IPS DF 6.9 (cell line): ENCODE measurements around the gene FGF13.

Source experiments
- DNase-seq: peaks from one replicate; pipeline ENCODE4 v3.0.0-alpha.2; 2013; ENCODE audit warnings: low read depth, low spot score
- H3K27ac ChIP-seq: one replicate; pipeline ENCODE4 v1.5.1; 2013; ENCODE audit warnings: low read length, control low read depth
- H3K27me3 ChIP-seq: 2 replicates; pipeline ENCODE4 v1.6.1; 2013; ENCODE audit warnings: mild to moderate bottlenecking, low read length; ENCODE audit not compliant: control insufficient read depth, insufficient read depth
- H3K36me3 ChIP-seq: 2 replicates; pipeline ENCODE4 v1.6.1; 2013; ENCODE audit warnings: low read length; ENCODE audit not compliant: control insufficient read depth, insufficient read depth
- H3K4me1 ChIP-seq: 2 replicates; pipeline ENCODE4 v1.6.1; 2013; ENCODE audit warnings: low read length; ENCODE audit not compliant: control insufficient read depth, insufficient read depth
- H3K4me3 ChIP-seq: 2 replicates; pipeline ENCODE4 v1.5.1; 2013; ENCODE audit warnings: mild to moderate bottlenecking, low read length
- H3K9me3 ChIP-seq: 2 replicates; pipeline ENCODE4 v1.6.1; 2013; ENCODE audit warnings: low read length, inconsistent platforms; ENCODE audit not compliant: control insufficient read depth, insufficient read depth
- WGBS: extraction: QIAGEN DNeasy Blood & Tissue Kit; methylation state at CpG from one replicate; pipeline ENCODE4 v1.1.7; 2013; ENCODE audit warnings: mixed read lengths, missing lambda C conversion rate; ENCODE audit not compliant: insufficient read length, insufficient coverage; 5-methylcytosine and 5-hydroxymethylcytosine counted together

Gene FGF13

DNA sequence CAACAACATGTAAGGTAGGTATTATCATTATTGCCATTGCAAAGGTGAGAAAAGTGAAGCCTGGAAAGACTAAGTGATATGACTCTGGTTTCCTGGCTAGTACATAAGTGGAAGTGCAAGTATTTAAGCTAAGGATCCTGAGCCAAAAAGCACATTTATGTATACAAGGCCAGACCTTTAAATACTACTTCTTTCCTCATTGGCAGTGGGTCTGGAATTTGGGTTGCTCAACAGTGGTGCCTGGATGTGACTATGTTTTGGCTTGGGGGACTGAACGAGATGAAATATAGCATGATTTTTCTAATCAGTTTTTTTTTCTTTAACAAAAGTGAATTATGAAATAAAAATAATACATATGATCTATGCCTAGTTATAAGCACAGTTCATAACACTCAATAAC is 7.4 kb upstream of the FGF13 start:
- Histone ChIP-seq H3K4me3 (no peak overlapping the region), H3K27ac (no peak overlapping the region), H3K4me1 (no peaks in the 10 kb centered on the region), H3K36me3 (no peaks in the 10 kb centered on the region), H3K9me3 (no peaks in the 10 kb centered on the region), H3K27me3 (no peaks in the 10 kb centered on the region)
- DNase-seq, result no peak
- no CpG with 5 or more reads among the region's 1 CpG for WGBS

DNA sequence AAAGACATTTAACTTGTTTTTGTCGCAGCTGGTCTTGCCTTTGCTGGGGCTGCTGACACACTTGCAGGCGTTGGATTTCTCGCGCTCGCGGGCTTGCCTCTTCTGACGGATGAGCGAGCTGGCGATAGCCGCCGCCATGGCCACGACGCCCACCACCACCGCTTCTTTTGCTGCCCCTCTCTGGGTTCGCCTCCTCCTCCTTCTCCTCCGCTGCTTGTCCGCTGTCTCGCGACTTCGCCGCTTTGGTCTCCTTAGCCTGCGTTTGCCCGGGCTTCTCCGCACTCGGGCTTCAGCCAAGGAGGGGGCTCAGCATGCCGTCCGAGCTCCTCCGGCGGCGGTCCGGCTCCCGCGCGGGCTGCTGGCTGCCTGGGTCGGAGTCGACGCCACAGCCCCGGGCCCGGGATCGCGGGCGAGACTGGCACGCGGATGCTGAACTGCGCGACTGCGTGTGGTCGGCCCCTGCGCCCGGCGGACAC is 613 bp downstream of the FGF13 start:
- no peaks in the 10 kb centered on the region for H3K4me1 ChIP-seq
- no peak overlapping the region for H3K27ac ChIP-seq
- no peak for DNase-seq
- WGBS, result no CpG with 5 or more reads among the region's 51 CpGs
- no peaks in the 10 kb centered on the region for H3K27me3 ChIP-seq
- H3K9me3 ChIP-seq, result no peaks in the 10 kb centered on the region
- peak overlapping the region; percentile 71; the same call in 1 of the 2 replicates for H3K4me3 ChIP-seq
- H3K36me3 ChIP-seq, result no peaks in the 10 kb centered on the region

GRCh38 chrX:138709886-138710791 is 1.4 kb downstream of the FGF13 start:
- no peaks in the 10 kb centered on the region for H3K36me3 ChIP-seq
- H3K9me3 ChIP-seq, result no peaks in the 10 kb centered on the region
- H3K27me3 ChIP-seq, result no peaks in the 10 kb centered on the region
- no peak overlapping the region for H3K27ac ChIP-seq
- no peak for DNase-seq
- WGBS, result no CpG with 5 or more reads among the region's 25 CpGs
- no peaks in the 10 kb centered on the region for H3K4me1 ChIP-seq
- H3K4me3 ChIP-seq, result peak overlapping the region; percentile 71; the same call in 1 of the 2 replicates

DNA sequence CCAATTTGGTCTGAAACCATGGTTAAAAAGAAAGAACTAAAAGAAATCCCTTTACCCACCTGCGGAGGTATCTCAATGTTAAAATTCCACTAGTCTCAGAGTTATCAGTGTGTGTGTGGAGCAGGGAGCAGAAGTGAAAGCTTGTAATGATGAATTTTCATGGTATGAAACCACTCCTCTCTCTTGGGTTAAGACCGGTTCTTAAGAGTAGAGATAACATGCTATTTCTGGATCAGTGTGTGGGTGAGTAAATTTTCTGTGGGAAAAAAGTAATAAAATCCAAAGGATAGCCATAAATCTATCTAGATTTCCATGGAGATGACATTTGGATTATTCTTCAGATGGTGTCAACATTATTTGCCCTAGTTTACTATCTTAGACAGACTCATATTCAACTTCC is 3.2 kb downstream of the FGF13 start:
- no peaks in the 10 kb centered on the region for H3K9me3 ChIP-seq
- no peak for DNase-seq
- no peaks in the 10 kb centered on the region for H3K36me3 ChIP-seq
- no peak overlapping the region for H3K27ac ChIP-seq
- no peaks in the 10 kb centered on the region for H3K4me1 ChIP-seq
- H3K4me3 ChIP-seq, result no peak overlapping the region
- no peaks in the 10 kb centered on the region for H3K27me3 ChIP-seq
- no CpG with 5 or more reads among the region's 2 CpGs for WGBS

DNA sequence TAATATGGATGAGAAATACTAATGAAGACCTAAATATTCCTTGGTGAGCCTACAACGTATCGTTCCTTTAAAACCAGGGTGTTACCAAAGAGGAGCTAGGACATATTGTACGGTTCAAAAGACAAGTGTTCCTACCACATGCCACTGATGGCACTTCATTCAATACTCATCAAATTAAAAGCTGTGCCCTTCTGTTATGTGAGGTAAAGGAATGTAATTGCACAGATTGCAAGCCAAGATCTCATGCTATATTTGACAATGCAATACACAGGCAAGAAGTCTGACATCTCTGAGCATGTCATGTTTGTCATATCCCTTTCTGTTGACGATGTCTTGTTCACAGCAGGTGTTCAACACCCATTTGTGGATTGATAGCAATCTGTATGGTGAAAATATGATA is 6.9 kb downstream of the FGF13 start:
- no peak for DNase-seq
- no peaks in the 10 kb centered on the region for H3K36me3 ChIP-seq

GRCh38 chrX:138704101-138704500 is 7.4 kb downstream of the FGF13 start:
- DNase-seq, result no peak
- H3K27ac ChIP-seq, result no peak overlapping the region
- no peaks in the 10 kb centered on the region for H3K4me1 ChIP-seq
- no peak overlapping the region for H3K4me3 ChIP-seq
- no peaks in the 10 kb centered on the region for H3K27me3 ChIP-seq
- no peaks in the 10 kb centered on the region for H3K36me3 ChIP-seq
- no CpG with 5 or more reads among the region's 3 CpGs for WGBS
- no peaks in the 10 kb centered on the region for H3K9me3 ChIP-seq

More for the DNA sequence above, 6.9 kb downstream of the FGF13 start:
- Histone ChIP-seq H3K4me3 (no peak overlapping the region), H3K27ac (no peak overlapping the region), H3K4me1 (no peaks in the 10 kb centered on the region), H3K27me3 (no peaks in the 10 kb centered on the region), H3K9me3 (no peaks in the 10 kb centered on the region)
- WGBS, result no CpG with 5 or more reads among the region's 4 CpGs

GRCh38 chrX:138692591-138692990 is 18.9 kb downstream of the FGF13 start:
- H3K27ac ChIP-seq, result no peak overlapping the region
- H3K4me1 ChIP-seq, result no peaks in the 10 kb centered on the region
- no peaks in the 10 kb centered on the region for H3K9me3 ChIP-seq
- H3K4me3 ChIP-seq, result no peak overlapping the region
- no CpG with 5 or more reads among the region's 1 CpG for WGBS
- H3K36me3 ChIP-seq, result no peaks in the 10 kb centered on the region
- no peaks in the 10 kb centered on the region for H3K27me3 ChIP-seq
- no peak for DNase-seq

GRCh38 chrX:138691186-138691585 is 20.3 kb downstream of the FGF13 start:
- Histone ChIP-seq H3K27ac (no peak overlapping the region), H3K4me1 (no peaks in the 10 kb centered on the region), H3K27me3 (no peaks in the 10 kb centered on the region), H3K36me3 (no peaks in the 10 kb centered on the region), H3K4me3 (no peak overlapping the region), H3K9me3 (no peaks in the 10 kb centered on the region)
- no CpG with 5 or more reads among the region's 4 CpGs for WGBS
- DNase-seq, result no peak

DNA sequence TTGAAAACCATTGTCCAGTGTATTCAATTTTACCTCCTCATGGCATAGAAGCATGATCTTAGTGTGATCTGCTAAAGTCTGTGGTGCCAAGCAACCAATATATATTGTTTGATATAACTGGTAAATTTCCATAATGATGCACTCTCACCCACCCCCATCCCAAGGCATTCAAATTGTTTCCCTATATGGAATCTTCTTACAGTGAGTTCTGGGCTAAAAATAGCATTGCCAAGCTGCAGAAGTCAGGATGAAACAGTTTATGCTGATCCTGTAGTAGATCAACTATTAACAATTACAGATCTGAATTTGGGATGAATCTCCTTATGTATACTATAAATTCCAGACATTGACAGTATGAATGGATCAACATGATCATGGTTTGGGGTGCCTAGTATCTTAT is 20.9 kb downstream of the FGF13 start:
- Histone ChIP-seq H3K27me3 (no peaks in the 10 kb centered on the region), H3K9me3 (no peaks in the 10 kb centered on the region), H3K36me3 (no peaks in the 10 kb centered on the region), H3K4me3 (no peak overlapping the region), H3K4me1 (no peaks in the 10 kb centered on the region), H3K27ac (no peak overlapping the region)
- no peak for DNase-seq

GRCh38 chrX:138683600-138683999 is 27.9 kb downstream of the FGF13 start:
- no peak for DNase-seq
- Histone ChIP-seq H3K36me3 (no peaks in the 10 kb centered on the region), H3K4me3 (no peak overlapping the region), H3K27ac (no peak overlapping the region), H3K9me3 (no peaks in the 10 kb centered on the region), H3K4me1 (no peaks in the 10 kb centered on the region), H3K27me3 (no peaks in the 10 kb centered on the region)
- no CpG with 5 or more reads among the region's 4 CpGs for WGBS

DNA sequence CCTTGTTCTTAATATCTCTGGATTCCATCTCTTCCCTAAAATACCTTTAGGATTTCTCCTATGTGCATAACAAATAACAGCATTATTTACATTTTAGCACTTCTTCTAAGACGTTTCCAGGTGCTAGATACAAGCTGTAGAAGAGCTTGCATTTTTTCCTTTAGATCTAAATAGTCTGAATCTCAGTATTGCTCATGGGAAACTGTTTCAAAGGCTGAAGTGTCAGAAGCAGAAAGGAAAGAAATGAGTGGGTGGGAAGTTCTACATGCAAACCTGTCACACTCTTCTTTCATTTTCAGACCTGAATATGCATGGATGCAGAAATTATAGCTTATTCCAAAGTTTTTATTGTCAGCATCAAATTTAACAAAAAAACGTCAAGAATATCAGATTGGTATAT is 41.8 kb downstream of the FGF13 start:
- Histone ChIP-seq H3K36me3 (no peaks in the 10 kb centered on the region), H3K4me3 (no peak overlapping the region), H3K27ac (no peak overlapping the region), H3K4me1 (no peaks in the 10 kb centered on the region), H3K27me3 (no peaks in the 10 kb centered on the region), H3K9me3 (no peaks in the 10 kb centered on the region)
- WGBS, result no CpG with 5 or more reads among the region's 2 CpGs
- DNase-seq, result no peak
